Hypothalamus (tissue), 51 donors: ENCODE results near the gene HDHD2.
"Not testable (repeated sequence)": the region's sequence is repeated elsewhere in the genome, so short reads cannot be mapped to it uniquely, and the experiment has no call there.

Experiments used
- DNase-seq, 51 donors: peaks; one replicate each; lab custom pipeline; 2025; lab: John Stamatoyannopoulos, UW

Gene HDHD2, protein sequence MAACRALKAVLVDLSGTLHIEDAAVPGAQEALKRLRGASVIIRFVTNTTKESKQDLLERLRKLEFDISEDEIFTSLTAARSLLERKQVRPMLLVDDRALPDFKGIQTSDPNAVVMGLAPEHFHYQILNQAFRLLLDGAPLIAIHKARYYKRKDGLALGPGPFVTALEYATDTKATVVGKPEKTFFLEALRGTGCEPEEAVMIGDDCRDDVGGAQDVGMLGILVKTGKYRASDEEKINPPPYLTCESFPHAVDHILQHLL

DNA sequence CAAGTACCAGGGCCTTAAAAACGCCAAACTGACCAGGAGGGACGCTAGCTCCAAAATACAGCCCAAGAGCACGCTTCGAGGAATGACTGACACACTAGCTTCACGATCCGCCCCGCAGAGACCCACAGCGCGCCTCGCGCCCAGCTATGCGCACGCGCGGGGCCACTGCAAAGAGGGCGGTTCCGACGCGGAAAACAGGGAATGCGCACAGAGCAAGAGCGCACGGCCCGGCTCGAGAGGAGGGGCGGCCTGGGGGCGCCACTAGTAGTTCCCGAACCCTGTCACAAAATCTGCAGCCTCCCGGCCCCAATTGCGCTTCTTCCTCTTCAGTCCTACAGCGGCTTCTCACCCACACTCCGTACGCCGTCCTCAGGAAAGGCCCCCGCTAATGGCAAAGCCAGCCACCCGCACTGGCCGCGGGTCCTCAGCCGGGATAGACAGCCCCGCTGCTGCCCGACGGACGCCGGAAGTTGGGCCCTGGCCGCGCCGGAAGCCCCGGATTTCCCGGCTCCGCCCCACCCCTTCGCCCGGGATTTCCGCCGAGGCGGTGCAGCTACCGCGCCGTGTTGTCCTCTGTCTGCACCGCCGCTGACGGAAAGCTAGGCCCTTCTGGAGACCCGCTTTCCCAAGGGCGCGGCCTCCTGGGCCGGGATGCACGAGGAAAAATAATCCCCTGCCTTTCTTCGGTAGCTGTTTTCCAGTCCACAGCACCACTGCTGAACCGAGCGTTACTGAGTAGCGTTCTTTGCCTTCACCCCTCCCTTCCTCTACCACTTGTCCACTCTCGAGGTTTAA lies at the start of gene HDHD2:
Gene HDHD2, minus strand, starts transcription at position 472 of the 795 bp plus-strand sequence. CDS start 14,061 bp downstream, outside the sequence.
- DNase-seq: peak; percentile 36 to 96 (median 79)

DNA sequence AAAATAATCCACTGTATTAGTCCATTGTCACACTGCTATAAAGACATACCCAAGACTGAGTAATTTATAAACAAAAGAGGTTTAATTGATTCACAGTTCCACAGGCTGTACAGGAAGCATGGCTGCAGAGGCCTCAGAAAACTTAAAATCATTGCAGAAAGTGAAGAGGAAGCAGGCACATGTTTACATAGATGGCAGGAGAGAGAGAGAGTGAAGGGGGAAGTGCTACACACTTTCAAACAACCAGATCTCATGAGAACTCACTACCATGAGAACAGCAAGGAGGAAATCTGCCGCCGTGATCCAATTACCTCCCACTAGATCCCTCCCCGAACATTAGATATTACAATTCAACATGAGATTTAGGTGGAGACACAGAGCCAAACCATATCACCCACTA lies 45.7 kb upstream of the HDHD2 start:
- DNase-seq: not testable (repeated sequence)

DNA sequence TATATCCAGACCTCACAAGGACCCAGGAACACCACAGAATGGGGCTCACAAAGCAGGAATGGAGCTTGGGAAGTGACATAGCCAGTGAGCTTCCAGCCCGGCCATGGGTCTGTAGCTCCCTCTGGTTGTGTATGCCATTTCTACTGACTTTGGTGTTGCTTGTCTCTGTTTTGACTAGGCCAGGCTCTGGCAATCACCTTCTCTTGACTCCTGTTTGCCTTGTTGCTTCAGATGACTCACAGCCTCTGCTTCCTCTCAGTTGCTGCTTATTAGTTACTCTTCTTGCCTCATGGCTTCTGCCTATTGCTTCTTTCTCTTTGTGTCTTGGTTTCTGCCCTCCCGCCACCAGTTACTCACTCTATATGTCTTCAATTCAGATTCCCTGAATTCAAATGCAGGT lies 41.7 kb upstream of the HDHD2 start:
- DNase-seq: no peak

DNA sequence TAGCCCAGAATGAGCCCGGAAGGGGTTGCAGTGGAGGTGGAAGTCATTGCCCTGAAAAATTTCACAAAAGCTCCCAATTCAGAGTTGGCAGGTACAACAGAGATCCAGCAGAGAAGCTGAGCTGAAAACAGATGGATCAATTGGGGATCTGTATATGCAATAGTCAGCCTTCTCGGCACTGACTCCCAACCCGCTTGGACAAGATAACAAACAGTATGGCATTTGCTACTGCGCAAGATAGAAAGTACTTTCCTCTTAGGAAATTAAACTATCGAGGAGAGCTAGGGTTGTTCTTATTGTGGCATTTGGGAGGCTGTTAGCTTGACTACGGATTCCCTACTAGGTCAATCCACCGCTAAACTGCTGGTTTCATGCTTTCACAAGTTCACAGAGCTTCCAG lies 37.4 kb upstream of the HDHD2 start:
- no peak for DNase-seq

DNA sequence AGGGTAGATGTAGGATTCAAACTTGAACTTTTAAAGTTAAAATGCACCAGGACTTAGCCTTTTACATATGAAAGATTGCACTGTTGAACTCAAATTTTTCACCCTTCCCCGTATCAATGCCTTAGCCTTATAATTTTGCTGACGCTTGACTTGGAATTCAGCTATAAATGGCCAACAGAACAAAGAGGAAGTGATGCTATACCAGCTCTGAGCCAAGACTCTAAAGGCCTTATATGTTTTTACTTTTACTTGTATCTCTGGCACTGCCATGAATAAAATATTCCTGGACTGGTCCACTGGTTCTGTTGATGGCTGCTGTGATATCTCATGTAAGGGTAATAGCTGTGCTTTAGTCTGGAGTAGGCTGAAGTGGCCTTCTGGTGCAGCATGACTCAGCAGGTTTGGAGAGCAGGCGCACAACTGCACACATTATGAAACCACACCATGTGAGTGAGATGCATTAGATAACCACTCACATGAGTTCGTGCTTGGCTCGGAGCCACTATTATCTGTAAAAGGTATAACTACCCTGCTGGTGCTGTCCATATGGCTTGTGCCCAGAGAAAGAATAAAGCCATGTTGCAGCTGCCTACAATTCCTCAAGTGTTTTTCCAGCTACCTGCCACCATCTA lies 34.2 kb upstream of the HDHD2 start:
- no peak for DNase-seq

DNA sequence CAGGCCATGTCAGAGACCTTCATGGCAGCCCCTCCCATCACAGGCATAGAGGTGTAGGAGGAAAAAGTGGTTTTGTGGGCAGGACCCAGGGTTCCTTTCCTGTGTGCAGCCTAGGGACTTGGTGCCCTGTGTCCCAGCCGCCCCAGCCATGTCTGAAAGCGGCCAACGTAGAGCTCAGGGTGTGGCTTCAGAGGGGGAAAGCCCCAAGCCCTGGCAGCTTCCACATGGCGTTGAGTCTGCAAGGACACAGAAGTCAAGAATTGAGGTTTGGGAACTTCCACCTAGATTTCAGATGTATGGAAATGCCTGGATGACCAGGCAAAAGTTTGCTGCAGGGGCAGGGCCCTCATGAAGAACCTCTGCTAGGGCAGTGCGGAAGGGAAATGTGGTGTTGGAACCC lies 31.9 kb upstream of the HDHD2 start:
- not testable (repeated sequence) for DNase-seq

DNA sequence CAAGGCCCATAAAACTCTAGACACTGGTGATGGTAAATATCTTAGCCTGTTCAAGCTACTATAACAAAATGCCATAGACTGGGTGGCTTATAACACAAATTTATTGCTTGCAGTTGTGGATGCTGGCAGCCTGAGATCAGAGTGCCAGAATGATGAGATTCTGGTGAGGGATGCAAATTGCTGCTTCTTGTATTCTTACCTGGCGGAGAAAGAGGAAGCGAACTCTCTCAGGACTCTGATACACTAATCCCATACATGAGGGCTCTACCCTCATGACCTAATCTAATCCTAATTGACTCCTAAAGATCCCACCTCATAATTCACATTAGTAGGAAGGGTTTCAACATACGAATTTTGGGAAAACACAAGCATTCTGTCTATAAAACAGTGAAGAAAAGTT lies 30.5 kb upstream of the HDHD2 start:
- DNase-seq: no peak

DNA sequence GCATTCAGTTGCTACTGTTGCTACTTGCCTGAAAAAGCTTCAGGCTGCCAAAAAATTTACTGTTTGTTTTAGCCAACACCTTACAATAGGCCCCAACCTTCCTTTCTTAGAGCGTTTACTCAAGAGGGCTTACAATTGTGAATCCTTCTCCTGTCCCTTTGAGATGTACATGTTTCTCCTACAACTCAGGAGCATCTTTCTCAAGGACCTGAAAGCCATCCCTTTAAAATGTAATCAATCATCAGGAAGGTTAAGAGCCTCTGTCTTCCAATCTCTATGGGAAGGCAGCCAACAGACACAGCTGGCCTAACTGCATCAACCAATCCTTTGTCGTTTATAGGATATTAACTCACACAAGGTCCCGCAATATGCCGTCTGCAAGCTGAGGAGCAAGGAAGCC lies 29.2 kb upstream of the HDHD2 start:
- peak in 1 of 51 donors; percentile 2 for DNase-seq

DNA sequence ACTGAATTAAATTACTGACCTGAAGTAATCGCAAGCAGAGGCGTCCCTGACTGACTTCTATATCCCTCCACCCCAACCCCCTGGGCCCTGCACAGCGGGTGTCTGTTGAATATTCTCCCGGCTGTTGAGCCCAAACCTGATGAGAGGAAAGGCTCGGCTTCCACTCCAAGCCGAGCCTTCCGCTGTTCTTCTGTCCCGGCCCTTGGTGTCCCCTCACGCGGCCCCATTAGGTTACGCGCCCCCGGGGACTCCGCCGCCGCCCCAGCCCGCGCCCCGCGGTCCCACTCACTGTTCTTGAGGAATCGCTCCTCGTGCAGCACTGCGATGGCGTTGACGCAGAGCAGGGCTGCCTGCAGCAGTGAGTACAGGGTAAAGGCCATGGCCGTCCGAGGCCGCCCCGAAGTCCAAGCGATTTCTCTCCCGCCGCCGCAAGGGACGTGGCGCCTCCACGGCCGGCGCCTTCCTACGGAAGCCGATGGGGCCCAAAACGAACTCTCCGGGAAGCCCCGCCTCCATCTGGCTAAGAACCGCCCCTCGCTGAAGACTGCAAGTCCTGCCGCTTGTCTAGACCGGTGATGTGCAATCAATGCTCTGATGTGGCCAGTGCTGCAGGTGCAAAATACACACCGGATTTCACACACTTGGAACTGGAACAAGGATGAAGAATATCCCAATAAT lies 25.7 kb upstream of the HDHD2 start, which contains the start of gene IER3IP1:
Gene IER3IP1, minus strand, starts transcription at position 467 of the 678 bp plus-strand sequence. Its CDS starts 87 bp downstream, at position 380.
- DNase-seq: peak; percentile 28 to 90 (median 80)

DNA sequence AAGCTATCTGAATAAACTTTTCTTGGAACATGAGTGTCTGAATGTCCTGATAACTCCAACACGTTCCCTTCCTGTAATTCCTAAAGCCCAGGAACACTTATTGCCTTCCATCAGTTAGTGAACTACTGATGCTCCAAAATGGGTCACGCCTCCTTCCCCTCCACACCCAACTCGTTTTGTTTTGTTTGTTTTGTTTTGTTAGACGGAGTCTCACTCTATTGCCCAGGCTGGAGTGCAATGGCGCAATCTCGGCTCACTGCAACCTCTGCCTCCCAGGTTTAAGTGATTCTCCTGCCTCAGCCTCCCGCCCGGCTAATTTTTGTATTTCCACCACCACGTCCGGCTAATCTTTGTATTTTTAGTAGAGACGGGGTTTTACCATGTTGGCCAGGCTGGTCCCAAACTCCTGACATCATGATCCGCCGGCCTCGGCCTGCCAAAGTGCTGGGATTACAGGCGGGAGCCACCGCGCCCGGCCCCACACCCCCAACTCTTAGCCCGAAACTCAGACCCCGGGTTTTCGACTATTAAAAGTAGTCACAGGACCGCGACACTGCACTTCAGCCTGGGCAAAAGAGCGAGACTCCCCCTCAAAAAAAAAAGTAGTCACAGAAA lies 25.1 kb upstream of the HDHD2 start:
- peak in 3 of 51 donors; percentile 5 to 20 (median 10) for DNase-seq

DNA sequence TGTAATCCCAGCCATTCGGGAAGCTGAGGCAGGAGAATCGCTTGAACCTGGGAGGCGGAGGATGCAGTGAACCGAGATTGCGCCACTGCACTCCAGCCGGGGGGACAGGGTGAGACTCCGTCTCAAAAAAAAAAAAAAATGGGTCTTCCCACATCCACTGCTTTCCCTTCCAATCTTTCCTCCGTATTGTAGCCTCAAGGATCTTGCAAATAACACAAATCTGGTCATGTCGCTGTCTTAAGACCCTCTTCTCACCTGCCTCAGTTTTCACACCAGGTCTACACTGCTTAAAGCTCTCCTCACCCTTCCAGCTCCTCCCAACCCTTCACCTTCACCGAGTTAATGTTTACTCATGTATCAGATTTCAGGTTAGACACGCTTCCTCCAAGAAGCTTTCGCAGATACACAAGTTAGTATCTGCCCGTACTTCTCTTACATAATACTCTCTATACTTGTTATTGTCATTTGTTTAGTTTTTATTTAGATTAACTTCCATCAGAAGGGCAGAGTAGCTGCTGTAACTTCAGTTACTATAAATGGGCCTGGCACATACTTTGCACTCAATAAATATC lies 24.3 kb upstream of the HDHD2 start:
- no peak for DNase-seq

DNA sequence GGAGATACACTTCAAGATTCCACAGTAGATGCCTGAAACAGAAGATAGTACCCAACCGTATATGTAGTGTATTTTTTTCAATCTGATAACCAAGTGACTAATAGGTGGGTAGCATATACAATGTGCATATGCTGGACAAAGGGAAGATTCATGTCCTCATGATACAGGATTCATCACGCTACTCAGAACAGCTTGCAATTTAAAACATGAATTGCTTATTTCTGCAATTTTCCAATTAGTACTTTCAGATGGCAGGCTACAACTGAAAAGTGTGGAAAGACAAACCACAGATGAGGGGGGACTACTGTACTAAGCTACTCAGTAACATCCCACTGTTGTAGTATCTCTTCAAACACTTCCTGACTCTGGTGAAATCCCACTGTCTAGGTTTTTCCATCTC lies 22.2 kb upstream of the HDHD2 start:
- DNase-seq: no peak

DNA sequence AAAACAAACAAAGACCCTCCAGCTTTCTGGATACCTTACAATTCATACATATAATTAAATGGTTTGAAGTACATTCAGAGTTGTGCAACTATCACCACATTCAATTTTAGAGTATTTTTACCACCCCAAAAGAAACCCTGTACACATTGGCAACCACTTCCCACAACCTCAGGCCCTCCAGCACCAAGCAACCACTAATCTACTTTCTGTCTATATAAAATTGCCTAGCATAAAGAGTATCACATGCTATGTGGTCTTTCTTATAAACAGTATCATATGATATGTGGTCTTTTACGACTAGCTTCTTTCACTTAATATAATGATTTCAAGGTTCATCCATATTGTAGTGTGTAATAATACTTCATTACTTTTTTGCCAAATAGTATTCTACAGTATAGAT lies 18.6 kb upstream of the HDHD2 start:
- no peak for DNase-seq

DNA sequence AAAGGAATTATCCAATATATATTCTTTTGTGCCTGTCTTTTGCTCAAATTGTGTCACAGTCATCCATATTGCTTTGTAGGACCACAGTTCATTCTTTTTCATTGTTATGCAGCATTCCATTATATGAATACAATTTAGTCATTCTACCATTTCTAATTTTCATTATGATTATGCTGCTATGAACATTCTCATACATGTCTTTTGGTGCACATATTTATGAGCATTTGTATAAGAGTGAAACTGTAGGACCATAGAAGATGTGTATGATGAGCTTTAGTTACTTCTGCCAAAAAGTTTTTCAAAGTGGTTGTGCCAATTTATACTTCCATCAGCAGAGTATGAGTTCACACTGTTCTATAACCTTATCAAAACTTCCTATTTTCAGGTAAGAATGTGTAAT lies 18.2 kb upstream of the HDHD2 start:
- DNase-seq: no peak

DNA sequence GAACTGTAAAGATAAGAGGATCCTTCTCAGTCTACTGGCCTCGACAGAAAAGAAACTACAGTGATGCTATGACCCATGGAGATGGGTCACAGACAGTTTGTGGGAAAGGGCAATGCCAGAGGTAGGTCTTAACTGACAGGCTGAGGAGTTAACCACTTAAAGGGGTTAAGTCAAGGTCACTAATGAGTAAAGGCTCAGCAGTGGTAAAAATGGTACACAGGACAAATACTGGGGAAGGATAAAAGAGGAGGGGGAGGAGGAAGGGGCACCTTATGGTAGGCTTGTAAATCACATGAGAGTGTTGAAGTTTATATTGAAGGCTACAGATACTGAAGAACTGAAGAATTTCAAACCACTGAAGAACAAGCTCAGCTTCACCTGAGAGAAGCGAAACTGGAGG lies 16.0 kb upstream of the HDHD2 start:
- no peak for DNase-seq

DNA sequence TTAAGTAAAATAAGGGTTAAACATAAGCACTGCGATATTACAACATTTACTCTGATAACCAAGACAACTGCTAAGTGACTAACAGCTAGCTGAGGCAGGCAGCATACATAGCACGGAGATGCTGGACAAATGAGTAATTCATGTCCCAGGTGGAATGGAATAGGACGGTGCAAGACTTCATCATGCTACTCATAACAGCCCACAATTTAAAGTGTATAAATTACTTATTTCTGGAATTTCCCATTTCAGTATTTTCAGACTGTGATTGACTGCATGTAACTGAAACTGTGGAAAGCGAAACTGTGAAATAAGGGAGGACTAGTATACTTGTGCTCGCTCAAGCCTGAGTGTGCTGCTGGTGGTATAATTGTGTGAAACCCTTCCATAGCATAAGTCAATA lies 12.9 kb upstream of the HDHD2 start:
- DNase-seq: no peak

DNA sequence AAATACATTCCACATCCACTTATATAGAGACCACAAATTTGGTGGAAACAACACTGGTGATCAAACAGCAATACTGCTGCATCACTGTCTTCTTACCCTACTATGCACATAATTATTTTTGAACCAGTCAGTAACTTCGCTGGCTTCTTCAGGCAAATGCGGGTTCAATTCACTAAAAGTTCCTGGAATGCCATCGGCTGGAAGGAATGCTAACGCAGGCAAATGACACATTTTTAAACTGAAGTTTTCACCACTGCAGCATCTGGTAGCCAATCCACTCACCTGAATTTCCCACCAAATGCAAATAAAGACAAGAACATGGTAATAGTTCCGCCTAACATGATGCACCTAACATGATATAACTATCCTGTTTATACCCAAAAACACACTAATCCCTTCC lies 10.0 kb upstream of the HDHD2 start:
- DNase-seq: no peak

DNA sequence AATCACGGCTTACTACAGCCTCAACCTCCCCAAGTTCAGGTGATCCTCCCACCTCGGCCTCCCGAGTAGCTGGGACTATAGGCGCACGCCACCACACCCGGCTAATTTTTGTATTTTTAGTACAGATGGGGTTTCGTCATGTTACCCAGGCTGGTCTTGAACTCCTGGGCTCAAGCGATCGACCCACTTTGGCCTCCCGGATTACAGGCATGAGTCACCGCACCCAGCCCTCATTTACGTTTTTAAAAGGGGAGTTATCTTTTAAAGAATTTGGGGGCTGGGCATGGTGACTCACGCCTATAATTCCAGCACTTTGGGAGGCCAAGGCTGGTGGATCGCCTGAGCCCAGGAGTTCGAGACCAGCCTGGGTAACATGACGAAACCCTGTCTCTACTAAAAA lies 8.1 kb upstream of the HDHD2 start:
- not testable (repeated sequence) for DNase-seq

DNA sequence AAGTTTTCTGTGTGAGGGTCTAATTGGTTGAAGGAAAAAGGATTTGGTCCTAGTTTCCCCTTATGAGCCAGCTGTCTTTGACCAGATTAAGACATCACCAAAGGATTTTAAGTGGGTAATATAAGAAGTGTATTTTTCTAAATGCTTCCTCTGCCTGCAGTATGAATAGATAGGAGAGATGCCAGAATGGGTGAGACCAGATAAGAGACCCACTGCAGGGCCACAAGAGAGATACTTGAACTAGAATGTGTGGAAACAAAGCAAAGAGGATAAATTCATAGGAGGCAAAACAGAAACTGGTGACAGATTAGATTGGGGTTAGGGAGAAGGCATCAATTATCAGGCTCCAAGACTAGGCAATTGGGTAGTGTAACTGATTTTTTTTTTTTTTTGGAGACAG lies 1.1 kb upstream of the HDHD2 start:
- no peak for DNase-seq

DNA sequence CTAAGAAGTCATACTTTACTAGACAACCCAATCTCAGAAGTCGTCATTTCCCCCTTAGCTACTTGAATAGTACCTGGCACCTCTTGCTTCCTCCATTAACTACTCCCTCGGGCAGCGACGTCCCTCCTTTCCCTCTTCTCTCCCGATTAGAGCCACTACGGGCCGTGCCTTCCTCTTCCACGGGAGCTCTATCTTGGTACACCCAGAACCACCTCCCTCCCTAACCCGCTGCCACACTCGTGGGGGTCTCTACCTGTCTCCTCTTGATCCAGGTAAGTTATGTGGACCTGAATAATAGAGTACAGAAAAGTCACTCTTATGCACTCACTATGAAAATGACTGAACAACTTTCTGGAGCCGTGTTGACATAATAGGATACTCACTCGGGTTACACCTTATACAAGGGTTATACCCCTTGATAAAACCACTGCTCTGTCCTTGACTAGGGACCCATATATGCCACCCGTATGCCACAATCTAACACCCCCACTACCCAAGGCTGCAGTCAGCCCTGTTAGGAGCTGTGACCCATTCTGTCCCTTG lies 595 bp upstream of the HDHD2 start:
- peak in 17 of 51 donors; percentile 6 to 50 (median 30) for DNase-seq
